Smooth muscle cell (in vitro differentiated cells): ENCODE results near the gene SPATA13. TPM values are rescaled to one million over a fixed set of nuclear protein-coding genes. Genes with fewer than 3 reads are reported as not detected.

ENCODE experiments used
- DNase-seq: peaks from one replicate; lab custom pipeline; 2025; ENCODE audit not compliant: unreplicated experiment; lab: John Stamatoyannopoulos, UW
- H2AFZ ChIP-seq: fragments of 200-600 bp; sonication (generic); 2 replicates; pipeline ENCODE4 v1.6.0; 2016; ENCODE audit warnings: antibody characterized with exemption, low read depth, mild to moderate bottlenecking
- H3F3A ChIP-seq: fragments of 200-600 bp; sonication (generic); 2 replicates; pipeline ENCODE4 v1.6.0; 2017; ENCODE audit warnings: antibody characterized with exemption, low read depth
- H3K27ac ChIP-seq: fragments of 200-600 bp; sonication (generic); 2 replicates; pipeline ENCODE4 v1.5.1; 2016; ENCODE audit warnings: low read depth, mild to moderate bottlenecking
- H3K27me3 ChIP-seq: fragments of 200-600 bp; sonication (generic); 2 replicates; pipeline ENCODE4 v1.6.1; 2016; ENCODE audit warnings: low read depth, mild to moderate bottlenecking
- H3K36me3 ChIP-seq: fragments of 200-600 bp; sonication (generic); 2 replicates; pipeline ENCODE4 v1.5.1; 2016; ENCODE audit warnings: low read depth
- H3K4me1 ChIP-seq: fragments of 200-600 bp; sonication (generic); 2 replicates; pipeline ENCODE4 v1.5.1; 2016; ENCODE audit warnings: low read depth
- H3K4me2 ChIP-seq: fragments of 200-600 bp; sonication (generic); 2 replicates; pipeline ENCODE4 v1.6.0; 2016; ENCODE audit warnings: mild to moderate bottlenecking
- H3K4me3 ChIP-seq: fragments of 200-600 bp; sonication (generic); 2 replicates; pipeline ENCODE4 v1.5.1; 2016; ENCODE audit warnings: mild to moderate bottlenecking
- H3K79me2 ChIP-seq: fragments of 200-600 bp; sonication (generic); 2 replicates; pipeline ENCODE4 v1.6.0; 2016; ENCODE audit warnings: low read depth, mild to moderate bottlenecking
- H3K9ac ChIP-seq: fragments of 200-600 bp; sonication (generic); 2 replicates; pipeline ENCODE4 v1.6.0; 2016; ENCODE audit warnings: low read depth
- H3K9me3 ChIP-seq: fragments of 200-600 bp; sonication (generic); replicated peaks from 2 replicates; pipeline ENCODE4 v1.5.1; 2016; ENCODE audit warnings: low read depth
- H4K20me1 ChIP-seq: fragments of 200-600 bp; sonication (generic); 2 replicates; pipeline ENCODE4 v1.6.0; 2016; ENCODE audit warnings: low read depth
- CTCF ChIP-seq: fragments of 200-600 bp; sonication (generic); IDR thresholded peaks from 2 replicates; pipeline ENCODE4 v1.5.1; 2017; ENCODE audit warnings: borderline replicate concordance, mild to moderate bottlenecking, antibody characterized with exemption; ENCODE audit not compliant: insufficient read depth, poor library complexity, severe bottlenecking
- WGBS: methylation state at CpG from one replicate; pipeline ENCODE4 v1.1.7; 2016; ENCODE audit warnings: low lambda C conversion rate; 5-methylcytosine and 5-hydroxymethylcytosine counted together
- polyA plus RNA-seq: library from polyadenylated mRNA; unstranded; fragments of >200 nt; fragmentation: Nextera tagmentation; extraction: Ambion mirVana; gene quantifications from 2 replicates; pipeline ENCODE4 v1.2.1, GENCODE V29; 2016
- total RNA-seq: library from RNA; depleted of rRNA; stranded (reverse); fragments of >200 nt; gene quantifications from 2 replicates; pipeline ENCODE4 v1.2.3, GENCODE V29; 2014

The SPATA13 gene
- total and polyA plus RNA-seq, 2 experiments from 2014 or later, result 7.1 to 16.6 TPM

GRCh38 chr13:24282256-24282655, 121.7 kb downstream of the SPATA13 start:
- H2AFZ ChIP-seq, result no peak overlapping the region
- no peak overlapping the region for H3K27ac ChIP-seq
- WGBS, result 79% methylated on average over 4 of the region's 4 CpGs

DNA sequence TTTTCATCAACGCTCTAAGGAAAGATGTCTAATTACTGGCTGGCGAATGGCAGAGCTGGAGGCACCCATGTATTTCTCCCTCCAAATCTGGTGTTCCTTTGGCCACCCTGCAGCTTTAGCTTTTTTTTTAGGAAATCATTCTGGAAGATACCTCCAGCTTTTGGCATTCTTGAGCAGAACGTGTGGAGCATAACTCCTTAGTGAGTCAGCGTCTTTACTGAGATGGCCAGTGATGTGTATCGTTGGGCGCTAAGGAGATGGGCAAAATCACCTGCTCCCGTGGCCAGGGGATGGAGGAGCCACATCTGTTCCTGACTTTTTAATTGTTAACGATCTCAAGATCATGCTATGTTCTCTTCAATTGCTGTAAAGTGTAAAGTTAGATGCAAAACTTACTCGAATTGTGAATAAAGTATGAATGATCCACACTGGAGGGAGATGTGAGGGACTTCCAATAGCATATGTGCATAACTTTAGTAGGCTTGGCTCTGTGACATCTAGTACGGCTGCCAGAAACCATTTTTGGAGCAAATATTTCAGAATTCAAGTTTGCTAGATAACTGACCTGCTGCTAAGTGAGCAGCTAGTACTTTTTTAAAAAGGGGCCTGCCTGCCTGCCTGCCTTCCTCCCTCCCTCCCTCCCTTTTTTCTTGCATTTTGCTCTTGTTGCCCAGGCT, 124.5 kb downstream of the SPATA13 start:
- H3K36me3 ChIP-seq, result no peaks in the 10 kb centered on the region
- no peaks in the 10 kb centered on the region for H3K79me2 ChIP-seq
- no peak for DNase-seq
- no peak overlapping the region for H3K9ac ChIP-seq
- H2AFZ ChIP-seq, result no peak overlapping the region
- peaks cover 3% of the 10 kb centered on the region for H3F3A ChIP-seq
- no peaks in the 10 kb centered on the region for H4K20me1 ChIP-seq
- no peaks in the 10 kb centered on the region for H3K4me1 ChIP-seq
- H3K27ac ChIP-seq, result no peak overlapping the region
- no peak for TF ChIP-seq CTCF
- H3K27me3 ChIP-seq, result no peaks in the 10 kb centered on the region
- no peak overlapping the region for H3K4me2 ChIP-seq
- no peak overlapping the region for H3K4me3 ChIP-seq
- no peaks in the 10 kb centered on the region for H3K9me3 ChIP-seq
- WGBS, result 85% methylated on average over 10 of the region's 10 CpGs

More at GRCh38 chr13:24282256-24282655, 121.7 kb downstream of the SPATA13 start:
- Histone ChIP-seq H3K27me3 (no peaks in the 10 kb centered on the region), H3K4me1 (peaks cover 6% of the 10 kb centered on the region), H4K20me1 (no peaks in the 10 kb centered on the region), H3K79me2 (no peaks in the 10 kb centered on the region), H3K4me2 (no peak overlapping the region), H3K4me3 (no peak overlapping the region), H3K9ac (no peak overlapping the region), H3F3A (peaks cover 3% of the 10 kb centered on the region), H3K36me3 (no peaks in the 10 kb centered on the region), H3K9me3 (no peaks in the 10 kb centered on the region)
- no peak for TF ChIP-seq CTCF
- no peak for DNase-seq

GRCh38 chr13:24286624-24287023, 126.1 kb downstream of the SPATA13 start:
- Histone ChIP-seq H4K20me1 (no peaks in the 10 kb centered on the region), H3K27me3 (no peaks in the 10 kb centered on the region), H3K9me3 (no peaks in the 10 kb centered on the region), H2AFZ (no peak overlapping the region), H3K4me2 (no peak overlapping the region), H3K79me2 (no peaks in the 10 kb centered on the region), H3F3A (no peaks in the 10 kb centered on the region), H3K27ac (no peak overlapping the region), H3K4me1 (no peaks in the 10 kb centered on the region), H3K9ac (no peak overlapping the region), H3K36me3 (no peaks in the 10 kb centered on the region), H3K4me3 (no peak overlapping the region)
- TF ChIP-seq CTCF, result no peak
- 94% methylated on average over 11 of the region's 11 CpGs for WGBS
- no peak for DNase-seq

DNA sequence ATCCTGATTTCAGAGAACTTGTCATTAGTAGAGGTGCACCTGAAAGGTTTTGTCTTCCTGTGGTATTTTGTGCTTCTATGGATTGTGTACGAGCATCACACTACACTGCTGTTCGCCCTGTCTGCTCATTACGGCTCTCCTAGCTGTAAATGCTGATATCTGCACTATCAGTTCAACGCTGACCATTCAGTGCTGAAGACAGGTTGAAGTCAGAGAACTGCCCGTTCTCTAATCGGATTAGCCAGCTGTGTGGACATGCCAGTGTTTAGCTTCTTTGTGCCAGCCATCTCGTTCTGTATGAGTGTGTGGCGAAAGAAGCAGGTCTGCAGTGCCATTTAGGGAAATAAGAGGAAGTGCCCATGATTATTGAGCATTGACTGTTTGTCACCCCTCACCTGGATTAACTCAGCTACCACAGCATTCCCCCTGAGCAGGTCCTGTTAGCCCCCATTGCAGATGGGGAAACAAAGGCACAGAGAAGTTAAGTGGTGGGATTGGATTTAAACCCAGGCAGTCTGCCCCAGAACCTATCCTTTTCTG, 127.3 kb downstream of the SPATA13 start:
- no peaks in the 10 kb centered on the region for H3K36me3 ChIP-seq
- no peaks in the 10 kb centered on the region for H3K4me1 ChIP-seq
- H3K4me2 ChIP-seq, result no peak overlapping the region
- H4K20me1 ChIP-seq, result no peaks in the 10 kb centered on the region
- no peaks in the 10 kb centered on the region for H3K79me2 ChIP-seq
- WGBS, result 90% methylated on average over 8 of the region's 8 CpGs
- no peak overlapping the region for H2AFZ ChIP-seq
- H3K9me3 ChIP-seq, result no peaks in the 10 kb centered on the region
- H3K4me3 ChIP-seq, result no peak overlapping the region
- no peak overlapping the region for H3K9ac ChIP-seq
- H3K27ac ChIP-seq, result no peak overlapping the region
- no peaks in the 10 kb centered on the region for H3K27me3 ChIP-seq
- no peak for TF ChIP-seq CTCF
- no peak for DNase-seq
- H3F3A ChIP-seq, result no peaks in the 10 kb centered on the region
